Activated T-helper 9 cell treated with anti-CD3 and anti-CD28 coated beads, Interleukin-2, amount 50 U/mL, for 16 hours (primary cell): ENCODE data around the gene YPEL1.

ENCODE experiments used
- DNase-seq: peaks from one replicate; pipeline ENCODE4 v3.0.0-alpha.2; 2020; ENCODE audit warnings: low read depth

Gene YPEL1, protein sequence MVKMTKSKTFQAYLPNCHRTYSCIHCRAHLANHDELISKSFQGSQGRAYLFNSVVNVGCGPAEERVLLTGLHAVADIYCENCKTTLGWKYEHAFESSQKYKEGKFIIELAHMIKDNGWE

DNA sequence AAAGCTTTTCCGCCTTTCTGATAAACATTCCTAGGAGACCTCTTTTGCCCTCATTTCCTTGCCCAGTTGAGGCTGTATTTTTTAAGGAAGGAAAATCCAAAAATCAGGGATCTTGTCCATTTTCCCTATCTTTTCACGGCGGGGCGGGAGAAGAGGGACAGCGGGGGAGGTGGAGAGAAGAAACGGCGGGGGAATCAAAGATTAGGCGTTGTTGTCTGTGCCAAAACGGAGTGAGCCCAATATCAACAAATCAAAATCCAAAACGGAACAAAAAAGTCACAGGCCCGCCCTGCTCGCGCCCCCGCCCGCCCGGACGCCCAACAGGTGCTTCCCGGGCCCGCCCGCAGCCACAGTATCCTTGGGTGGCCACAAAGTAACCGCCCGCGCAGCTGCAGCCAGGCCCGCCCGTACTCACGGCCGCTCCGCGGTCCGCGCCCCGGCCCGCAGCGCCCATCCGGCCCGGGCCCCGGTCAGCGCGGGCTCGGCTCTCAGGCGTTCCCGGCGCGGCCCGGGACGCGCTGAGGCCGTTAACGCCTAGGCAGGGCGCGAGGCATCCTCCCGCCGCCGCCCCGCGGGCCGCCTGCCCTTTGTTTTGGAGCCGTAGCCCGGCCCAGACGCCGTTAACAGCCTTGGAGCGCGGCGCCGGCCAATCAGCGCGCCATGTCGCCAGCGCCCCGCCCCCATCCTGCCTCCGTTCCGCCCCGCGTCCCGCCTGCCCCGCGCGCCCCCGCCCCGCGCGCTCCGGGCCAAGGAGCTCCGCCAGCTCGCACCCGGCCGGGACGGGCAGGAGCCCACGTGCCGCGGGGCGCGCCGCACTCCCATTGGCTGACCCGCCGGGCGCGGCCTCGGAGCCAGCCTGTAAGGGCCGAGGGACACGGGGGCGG lies at the start of gene YPEL1:
YPEL1 (minus strand) TSS at position 595 of the 884 bp plus-strand sequence. CDS start 25,050 bp downstream, outside the sequence.
- peak; percentile 95 for DNase-seq

DNA sequence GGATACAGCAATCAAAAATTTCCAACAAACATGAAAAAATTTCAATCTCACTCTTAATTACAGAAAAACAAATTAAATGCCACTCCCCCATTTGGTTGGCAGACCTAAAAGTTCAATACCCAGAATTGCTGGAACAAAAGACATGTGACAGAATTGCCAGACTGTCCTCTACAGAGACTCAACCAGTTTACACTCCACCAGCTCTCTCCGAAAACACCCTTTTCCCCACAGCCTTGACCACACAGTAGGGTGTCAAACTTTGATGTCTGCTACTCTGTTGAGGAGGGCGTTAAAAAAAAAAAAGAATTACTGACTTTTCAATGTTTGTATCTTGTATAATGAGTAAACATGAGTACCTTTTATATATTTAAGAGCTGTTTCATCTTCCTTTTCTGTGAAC lies 44.7 kb upstream of the YPEL1 start:
- DNase-seq, result no peak

DNA sequence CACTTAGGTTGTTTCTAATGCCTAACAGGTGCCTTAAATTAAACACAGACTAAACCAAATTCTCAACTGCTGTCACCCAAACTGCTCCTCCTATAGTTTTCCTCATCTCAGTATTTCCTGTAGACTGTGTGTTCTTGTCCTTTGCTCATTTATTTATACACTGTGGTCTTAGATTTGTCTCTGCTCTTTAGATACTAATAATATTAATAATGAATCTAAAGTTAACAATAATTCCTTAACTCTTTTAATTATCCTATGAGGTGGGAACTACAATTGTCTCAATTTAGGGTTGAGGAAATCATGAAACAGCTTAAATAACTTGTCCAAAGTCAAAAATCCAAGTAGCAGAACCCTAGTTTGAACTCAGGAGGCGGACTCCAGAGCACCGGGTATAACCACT lies 43.9 kb upstream of the YPEL1 start:
- DNase-seq, result no peak

DNA sequence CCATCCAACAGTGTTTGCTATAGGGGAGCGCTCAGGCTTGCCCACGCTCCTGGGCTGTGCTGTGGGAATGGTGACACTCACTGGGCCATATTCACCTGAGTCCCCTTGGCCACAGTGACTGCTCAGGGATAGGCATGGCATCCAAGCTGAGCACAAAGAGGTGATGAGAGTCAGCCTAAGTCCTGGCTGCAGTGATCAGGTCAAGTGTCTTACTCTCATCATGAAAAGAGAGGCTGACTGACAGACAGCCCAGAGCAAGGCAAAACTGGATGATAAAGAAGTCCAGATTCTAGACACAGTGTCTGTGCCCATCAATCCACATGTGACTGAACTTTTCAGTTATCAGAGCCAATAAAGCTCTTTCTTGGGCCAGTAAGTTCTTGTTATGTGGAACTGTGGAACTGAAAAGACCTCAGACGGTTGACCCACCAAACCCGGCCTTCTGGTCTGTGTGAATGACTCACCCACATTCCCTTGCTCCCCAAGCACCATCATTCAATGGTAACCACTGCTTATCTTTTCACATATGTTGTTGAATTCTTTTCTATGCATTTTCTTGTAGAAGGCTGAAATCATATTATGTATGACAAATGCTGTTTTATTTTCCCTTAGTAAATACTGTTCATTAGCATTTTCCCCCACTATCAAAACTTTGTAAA lies 43.2 kb upstream of the YPEL1 start:
- DNase-seq, result no peak

DNA sequence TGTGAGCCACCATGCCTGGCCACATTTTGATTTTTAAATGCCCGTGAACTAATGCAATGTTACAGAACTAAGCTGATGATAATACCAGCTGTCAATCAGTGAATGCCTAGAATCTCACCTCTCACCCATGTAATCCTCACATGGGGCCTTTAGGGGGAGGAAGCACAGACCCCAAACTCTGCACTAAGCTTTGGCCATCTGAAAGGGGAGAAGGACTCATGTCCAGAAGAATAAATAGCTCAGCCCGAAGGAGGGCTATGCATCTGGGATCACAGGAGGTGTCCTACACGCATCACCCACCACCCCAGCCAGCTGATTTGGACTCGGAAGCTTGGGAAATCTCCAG lies 36.0 kb upstream of the YPEL1 start:
- no peak for DNase-seq

DNA sequence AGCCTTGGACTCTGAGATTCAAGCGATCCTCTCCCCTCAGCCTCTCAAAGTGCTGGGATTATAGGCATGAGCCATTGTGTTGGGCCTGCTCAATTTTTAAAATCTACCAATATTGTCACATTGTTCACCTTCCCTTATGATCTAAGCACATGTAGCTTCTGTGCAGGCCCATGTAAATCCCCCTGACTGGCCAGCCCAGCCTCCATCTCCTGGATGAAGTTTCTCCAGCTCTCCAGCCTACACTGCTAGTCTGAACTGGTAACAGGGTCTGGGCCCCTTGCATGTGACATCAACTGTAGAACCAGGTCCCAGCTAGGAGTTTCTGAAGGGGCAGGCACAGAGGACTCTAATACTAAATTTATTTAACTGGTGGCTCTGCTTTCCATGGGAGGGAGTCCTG lies 32.8 kb upstream of the YPEL1 start:
- DNase-seq, result no peak

DNA sequence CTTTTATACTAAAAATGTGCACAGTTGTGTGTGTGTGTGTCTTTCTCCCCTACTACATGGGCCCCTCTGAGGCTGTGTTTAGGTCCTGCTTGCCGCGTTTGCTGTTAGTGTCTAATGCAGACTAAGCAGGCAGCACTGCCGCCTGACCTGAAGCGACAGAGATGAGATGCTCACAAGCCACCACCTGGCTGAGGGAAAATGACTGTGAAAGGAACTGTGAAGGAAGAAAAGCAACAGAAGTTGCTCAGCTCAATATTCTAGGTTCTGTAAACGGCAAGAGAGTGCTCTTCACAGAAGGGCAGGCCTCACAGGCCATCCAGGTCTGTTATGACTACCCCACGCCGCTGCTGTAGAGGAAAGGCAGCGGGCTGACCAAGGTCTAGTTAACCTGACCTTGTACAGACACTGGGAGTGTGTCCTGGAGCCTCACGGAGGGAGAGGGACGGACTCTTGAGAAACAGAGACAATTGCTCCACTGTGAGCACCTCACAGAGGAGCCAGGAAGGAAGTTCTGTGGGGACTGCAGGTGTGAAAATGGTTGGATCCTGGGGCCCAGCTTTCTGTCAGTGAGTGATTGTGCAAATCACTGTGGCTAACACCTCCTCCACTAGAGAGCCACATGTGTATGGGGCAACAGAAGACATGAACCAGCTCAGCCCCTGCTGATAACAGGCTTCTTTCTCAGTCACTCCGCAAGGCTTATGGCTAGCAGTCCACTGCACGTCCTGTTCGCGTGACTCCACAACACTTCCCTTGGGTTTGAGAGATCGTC lies 31.3 kb upstream of the YPEL1 start:
- peak; percentile 50 for DNase-seq

DNA sequence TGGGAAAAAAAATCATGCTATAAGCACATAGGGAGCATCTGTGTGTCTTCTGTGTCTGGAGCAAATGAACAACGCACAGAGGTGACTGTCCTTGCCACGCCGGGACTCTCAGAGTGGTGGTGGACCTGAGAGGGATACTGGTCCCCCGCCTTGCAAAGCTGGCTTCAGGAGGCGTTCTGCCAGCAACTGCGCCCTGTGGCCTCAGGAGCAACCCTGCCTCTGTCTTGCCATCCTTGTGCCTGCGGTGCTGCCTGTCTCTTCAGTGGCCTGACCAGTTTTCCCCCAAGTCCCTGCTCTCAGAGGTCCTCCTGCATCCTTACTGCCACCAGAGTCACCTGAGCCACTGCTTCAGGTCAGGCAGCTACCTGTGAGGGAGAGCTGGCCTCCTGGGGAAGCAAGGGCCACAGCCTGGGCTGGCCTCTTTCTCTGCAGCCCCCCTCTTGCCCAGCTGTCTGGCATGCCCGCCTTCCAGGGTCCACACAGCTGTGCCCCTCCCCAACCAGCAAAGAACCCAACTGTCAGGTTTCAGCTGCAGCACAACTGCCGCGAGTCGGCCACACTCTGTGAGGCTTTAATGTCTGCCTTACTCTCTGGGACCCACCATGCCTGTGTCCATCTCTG lies 30.4 kb upstream of the YPEL1 start:
- DNase-seq, result no peak

DNA sequence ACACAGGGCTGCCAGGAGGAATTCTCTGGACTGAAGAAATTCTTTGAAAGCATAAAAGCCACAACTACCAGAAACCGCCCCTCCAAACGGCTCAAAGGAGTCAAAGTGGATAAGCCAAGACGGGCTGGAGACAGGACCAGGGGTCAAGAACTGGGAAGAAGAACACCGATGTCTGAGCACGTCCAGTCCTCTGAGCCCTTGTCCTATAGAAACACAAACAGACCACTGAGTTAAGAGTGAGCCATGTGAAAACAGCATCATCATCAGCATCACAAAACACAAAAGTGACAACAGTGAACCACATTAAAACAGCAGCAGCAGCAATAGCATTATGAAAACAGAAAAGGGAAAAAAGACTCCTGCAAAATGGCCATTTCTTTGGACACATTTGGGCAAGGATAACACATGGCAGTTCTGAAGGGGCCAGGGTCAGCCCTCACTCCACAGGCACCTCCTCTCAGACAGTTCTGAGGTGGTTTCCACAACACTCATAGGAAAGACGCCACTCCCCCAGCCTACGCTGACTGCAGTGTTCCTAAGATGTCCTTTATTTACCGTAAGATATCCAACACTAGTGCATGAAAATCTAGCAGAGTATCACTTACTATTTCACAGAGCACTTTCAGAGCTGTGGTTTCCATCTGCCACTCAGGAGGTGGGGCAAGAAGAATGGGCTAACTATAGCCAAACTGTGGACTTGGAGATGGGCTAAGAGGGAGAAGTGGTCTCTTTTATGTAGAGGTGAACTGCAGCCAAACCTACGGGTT lies 28.6 kb upstream of the YPEL1 start:
- peak; percentile 15 for DNase-seq

DNA sequence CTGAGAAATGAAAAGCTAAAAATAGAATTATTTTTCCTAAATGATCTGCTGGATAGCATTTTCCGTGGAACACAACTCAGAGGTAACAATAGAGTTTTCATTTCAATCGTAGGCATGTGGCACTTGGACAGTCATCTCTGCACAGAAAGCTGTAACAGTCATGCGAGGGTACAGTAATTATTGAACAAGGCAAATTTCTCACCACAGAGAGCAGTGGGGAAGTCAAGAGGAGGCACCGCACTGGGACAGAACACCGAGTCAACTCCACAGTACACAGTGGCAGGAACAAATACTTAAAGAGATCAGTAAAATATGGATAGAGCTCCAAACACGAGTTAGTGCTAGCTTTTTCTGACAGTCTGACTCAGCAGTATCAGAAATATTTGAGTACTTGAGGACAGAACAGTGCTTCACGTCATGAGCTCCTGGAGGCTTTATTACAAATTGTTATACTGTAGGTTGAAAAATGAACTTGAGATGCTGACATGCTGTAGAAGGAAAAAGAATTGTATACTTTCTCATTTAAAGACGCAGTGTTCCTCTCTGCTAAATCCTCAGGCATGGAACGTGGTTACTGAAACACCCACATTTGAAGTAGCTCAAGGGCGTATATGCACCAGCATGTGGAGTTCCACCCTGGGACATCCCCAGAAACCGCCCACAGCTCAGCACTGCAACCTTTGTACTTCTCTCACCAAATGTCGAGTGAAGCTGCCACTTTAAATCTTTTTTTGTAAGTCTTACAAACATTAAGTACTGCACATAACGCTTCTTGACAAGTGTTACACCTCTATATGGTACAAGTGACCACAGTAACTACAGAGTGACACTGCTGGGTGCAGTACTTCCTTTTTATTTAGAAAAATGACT lies 27.4 kb upstream of the YPEL1 start:
- DNase-seq, result peak; percentile 28

DNA sequence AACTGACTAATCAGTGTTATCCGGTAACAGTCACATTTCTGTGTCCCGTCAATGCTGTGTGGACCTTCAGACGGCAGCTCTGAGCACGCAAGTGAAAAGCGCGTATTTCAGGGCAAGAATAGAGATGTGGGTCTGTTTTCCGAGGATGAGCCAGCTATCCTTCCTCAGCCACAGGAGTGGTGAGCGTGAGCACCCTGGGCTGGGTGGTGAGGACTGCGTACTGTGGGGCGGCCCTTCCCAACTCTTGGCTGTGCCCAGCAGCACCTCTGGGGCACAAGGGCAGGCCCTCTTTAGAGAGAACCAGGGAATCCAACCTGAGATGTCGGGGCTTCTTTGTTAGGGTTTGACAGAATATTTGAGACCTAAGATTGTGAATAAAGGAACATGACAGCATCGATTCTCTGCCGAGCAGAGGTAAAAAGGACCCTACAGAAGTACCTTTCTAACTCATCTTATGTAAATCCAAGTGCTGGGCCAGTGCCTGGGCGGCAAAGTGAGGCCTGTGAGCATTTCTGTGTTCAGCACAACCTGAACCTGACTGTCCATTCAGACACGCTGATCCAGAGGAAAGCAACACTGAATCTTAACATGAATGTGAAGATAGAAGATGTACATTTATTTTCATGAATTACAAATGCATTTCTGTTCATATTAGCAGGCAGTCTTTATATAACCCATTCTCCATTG lies 26.5 kb upstream of the YPEL1 start:
- DNase-seq, result no peak

DNA sequence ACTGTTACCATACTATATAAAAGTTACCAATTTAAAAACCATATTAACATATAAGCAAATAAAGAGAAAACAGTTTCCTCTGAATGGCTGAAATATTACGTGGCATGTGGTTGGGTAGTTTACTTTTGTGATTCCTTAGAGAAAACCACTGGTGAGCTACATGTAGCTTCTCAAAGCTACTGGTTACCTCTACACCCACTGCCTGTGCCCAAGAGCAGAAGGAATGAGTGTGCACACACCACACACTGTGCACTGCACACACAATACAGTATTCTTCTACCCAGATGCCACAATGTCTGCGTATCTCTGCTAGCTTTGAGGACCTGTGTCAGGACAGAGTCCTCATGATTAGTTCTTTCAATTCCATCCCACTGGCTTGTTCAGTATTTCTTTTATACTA lies 25.5 kb upstream of the YPEL1 start:
- DNase-seq, result no peak

DNA sequence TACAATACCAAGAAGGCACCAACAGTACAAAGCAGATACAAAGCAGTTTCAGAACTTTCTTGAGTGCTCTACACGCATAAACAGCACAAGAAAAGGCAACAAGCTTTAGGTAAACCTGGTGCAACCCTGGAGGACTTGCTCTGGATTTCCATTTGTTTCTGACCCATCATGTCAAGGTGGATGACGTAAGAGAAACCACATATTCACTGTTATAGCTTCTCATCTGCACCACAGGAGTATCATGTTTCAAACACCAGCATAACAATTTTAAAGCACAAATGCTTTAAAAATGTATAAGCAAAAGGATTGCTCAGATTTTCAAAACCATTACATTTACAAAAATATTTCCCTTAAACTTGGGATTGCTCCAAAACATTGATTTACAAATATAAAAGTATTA lies 25.0 kb upstream of the YPEL1 start:
- no peak for DNase-seq

DNA sequence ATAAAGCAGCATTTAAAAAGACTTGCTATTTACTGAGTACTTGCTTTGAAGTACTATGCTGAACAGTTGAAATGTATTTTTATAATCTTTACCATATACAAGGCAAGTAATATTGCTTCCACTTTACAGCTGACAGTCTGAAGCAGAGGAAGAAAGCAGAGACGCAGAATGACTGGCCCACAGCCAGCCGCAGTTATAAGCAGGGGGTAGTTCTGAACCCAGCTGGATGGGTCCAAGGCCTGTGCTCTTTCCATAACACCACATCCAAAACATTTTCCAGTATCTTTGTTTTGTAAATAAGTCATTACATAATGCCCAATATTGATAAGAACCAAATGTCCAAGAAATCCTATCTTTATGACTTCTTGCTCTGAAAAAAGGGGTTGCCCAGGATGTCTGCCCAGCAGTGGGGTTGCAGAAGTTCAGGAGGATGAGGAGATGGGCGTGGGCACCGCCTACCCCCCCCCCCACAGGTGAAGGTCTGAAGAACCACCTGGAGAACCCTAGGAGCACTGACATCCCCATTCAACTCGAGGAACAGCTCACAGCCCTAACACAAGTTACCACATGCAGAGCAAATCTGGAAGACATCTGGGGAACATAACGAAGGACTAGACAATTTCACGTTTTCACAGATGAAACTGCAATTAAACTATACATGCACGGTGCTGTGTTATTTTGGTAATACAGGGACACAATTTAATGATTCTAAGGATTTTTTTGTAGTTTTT lies 24.2 kb upstream of the YPEL1 start:
- no peak for DNase-seq

DNA sequence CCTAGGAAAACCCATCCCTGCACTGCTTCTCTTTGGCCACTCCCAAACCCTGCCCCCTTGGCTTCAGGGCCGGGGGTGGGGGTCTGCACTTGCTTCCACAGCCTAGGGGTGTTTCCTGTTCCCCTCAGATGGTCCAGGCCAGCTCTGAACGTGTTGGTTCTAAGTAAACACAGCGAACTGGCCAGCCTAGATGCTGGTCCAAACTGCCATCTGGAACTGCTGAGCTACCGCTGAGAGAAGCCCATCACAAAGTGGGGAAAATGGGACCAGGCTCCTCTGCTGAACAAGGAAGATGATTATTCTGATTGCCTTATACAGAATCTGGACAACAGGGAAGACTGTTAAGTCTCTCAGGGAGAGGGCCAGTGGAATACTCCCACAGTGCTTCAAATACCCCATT lies 23.5 kb upstream of the YPEL1 start:
- DNase-seq, result no peak

DNA sequence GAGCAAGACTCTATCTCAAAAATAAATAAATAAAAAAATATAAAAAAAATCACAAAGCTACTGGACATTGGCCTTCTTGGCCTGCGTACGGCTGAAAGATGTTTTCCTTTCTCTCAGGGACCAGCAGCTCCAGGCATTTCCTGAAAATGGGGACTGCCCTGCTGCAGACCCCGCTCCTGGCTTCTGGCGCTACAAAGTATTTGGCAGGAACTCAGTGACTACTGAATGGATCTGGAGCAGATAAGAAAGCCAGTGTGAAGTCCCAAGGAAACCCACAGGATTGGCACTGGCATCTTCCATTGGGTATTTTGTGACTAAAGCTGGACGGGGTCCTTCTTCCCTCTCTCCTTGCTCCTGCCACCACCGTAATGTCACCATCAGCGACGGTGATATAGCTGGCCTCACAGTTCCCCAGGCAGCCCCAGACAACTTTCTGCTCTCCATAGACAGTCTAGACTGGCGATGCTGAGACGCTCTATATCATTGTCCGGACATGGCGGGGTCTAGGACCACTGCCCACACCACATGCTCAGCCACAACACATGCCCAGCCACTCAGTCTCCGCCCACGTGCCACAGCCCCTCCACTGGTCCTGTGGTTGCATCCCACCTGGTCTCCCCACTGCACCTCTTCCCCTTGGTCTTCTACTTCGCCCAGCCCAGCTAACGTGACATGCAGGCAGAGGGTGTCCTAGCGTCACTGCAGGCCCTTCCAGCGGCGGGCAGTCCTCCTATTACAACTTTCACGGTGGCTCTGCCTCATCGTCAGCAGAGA lies 22.7 kb upstream of the YPEL1 start:
- no peak for DNase-seq

DNA sequence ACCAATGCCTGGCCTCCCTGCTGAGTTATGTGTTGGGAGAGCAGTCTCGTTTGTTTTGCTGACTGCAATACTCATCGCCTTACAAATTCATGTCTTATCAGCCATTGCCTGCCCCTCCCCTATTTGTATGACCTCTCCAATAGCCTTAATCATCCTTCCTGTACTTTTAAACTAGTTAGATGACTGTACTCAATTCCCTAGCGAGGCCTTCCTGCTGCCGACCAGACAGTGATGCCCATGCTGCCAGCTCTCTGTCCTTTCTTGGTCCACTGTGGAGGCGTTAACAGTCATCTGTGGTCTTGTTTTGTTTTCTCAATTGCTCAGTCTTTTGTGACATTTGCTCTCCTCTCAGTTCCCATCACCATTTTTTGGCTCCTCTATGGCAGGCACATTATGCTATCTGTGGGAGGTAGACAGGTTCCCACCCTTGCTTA lies 20.3 kb upstream of the YPEL1 start:
- no peak for DNase-seq

DNA sequence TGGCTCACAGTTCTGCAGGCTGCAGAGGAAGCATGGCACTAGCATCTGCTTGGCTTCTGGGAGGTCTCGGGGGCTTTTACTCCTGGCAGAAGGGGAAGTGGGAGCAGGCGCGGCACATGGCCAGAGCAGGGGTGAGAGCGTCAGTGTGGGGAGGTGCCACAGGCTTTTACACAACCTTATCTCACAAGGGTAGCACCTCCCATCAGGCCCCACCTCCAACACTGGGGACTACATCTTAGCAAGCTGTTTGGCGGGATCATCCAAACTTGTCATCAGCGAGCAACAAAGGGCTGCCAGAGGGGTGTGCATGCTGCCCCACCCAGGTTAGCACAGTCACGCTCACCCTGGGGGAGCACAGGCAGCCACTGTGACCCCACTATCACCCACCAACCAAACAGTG lies 18.9 kb upstream of the YPEL1 start:
- DNase-seq, result no peak
